Mucosa of descending colon (tissue), 3 donors: ENCODE results near the gene OVCH2. TPM values are rescaled to one million over a fixed set of nuclear protein-coding genes. Genes with fewer than 3 reads are reported as not detected.

ENCODE experiments used
- ATAC-seq: fragments of 200-7000 bp; cut with Tn5 transposase; one replicate; pipeline ENCODE4 v1.9.1; 2020; ENCODE audit warnings: mild to moderate bottlenecking, moderate library complexity
- DNase-seq, 3 donors: peaks; one replicate each; pipeline ENCODE4 v3.0.0-alpha.2; 2020
- H3K36me3 ChIP-seq: fragments of 200-600 bp; one replicate; pipeline ENCODE4 v1.8.0; 2021; ENCODE audit warnings: low read depth, mild to moderate bottlenecking
- H3K4me1 ChIP-seq: fragments of 200-600 bp; one replicate; pipeline ENCODE4 v1.8.0; 2021; ENCODE audit warnings: low read depth, mild to moderate bottlenecking
- H3K4me3 ChIP-seq: fragments of 200-600 bp; one replicate; pipeline ENCODE4 v1.8.0; 2021; ENCODE audit warnings: mild to moderate bottlenecking
- H3K9me3 ChIP-seq: fragments of 200-600 bp; one replicate; pipeline ENCODE4 v1.8.0; 2021; ENCODE audit warnings: mild to moderate bottlenecking
- CTCF ChIP-seq: fragments of 200-600 bp; IDR thresholded peaks from one replicate; pipeline ENCODE4 v1.8.0; 2022; ENCODE audit warnings: antibody characterized with exemption, mild to moderate bottlenecking
- intact Hi-C, 2 donors: fragments of 100-400 bp; cut with DNase I in 1 of 2; cut with micrococcal nuclease in 1 of 2; formaldehyde crosslinking; loops; one replicate each; pipeline versions ENCODE4 v1.11.0 to v1.11.1; 2022; cut with DNase I, micrococcal nuclease
- total RNA-seq, 3 donors: library from RNA; stranded (reverse); fragmentation: NEBNext Ultra II Directional in 2 of 3; extraction: Animal tissue kit (Norgen Biotek cat#: 25700) in 2 of 3; gene quantifications; one replicate each; pipeline versions ENCODE4 v1.2.1 to v1.2.4, GENCODE V29; 2021 to 2023
- donor health status: DM: no; HTN: no; CAD: no; lungs with moderate emphysema.
- donor health status: DM: no; HTN: no; CAD: no.
- donor health status: DM: no; HTN: yes; CAD: no.

Gene OVCH2
- total RNA-seq, 3 donors from 2014 or later, result not detected

- TF ChIP-seq CTCF, result no peak
- Histone ChIP-seq H3K4me1 (no peaks in the 10 kb centered on the region), H3K36me3 (peaks cover 4% of the 10 kb centered on the region), H3K9me3 (no peaks in the 10 kb centered on the region), H3K4me3 (no peak overlapping the region)
- DNase-seq (no peak), ATAC-seq (no peak)
- intact Hi-C loops, result no loop called here
Observed at GRCh38 chr11:7655253-7656217, 50.7 kb downstream of the OVCH2 start.

GRCh38 chr11:7654195-7654705 lies 52.0 kb downstream of the OVCH2 start:
- no peak for ATAC-seq
- no peak for TF ChIP-seq CTCF

GRCh38 chr11:7651700-7652099 lies 54.6 kb downstream of the OVCH2 start:
- Histone ChIP-seq H3K4me1 (no peaks in the 10 kb centered on the region), H3K36me3 (peaks cover 4% of the 10 kb centered on the region), H3K4me3 (no peak overlapping the region), H3K9me3 (no peaks in the 10 kb centered on the region)
- TF ChIP-seq CTCF, result no peak
- DNase-seq, result no peak
- no peak for ATAC-seq
- intact Hi-C loops, result no loop called here

More at GRCh38 chr11:7654195-7654705, 52.0 kb downstream of the OVCH2 start:
- Histone ChIP-seq H3K9me3 (no peaks in the 10 kb centered on the region), H3K4me3 (no peak overlapping the region), H3K36me3 (peaks cover 4% of the 10 kb centered on the region), H3K4me1 (no peaks in the 10 kb centered on the region)
- intact Hi-C loops, result no loop called here
- no peak for DNase-seq

- Histone ChIP-seq H3K4me1 (no peaks in the 10 kb centered on the region), H3K36me3 (peaks cover 4% of the 10 kb centered on the region), H3K9me3 (no peaks in the 10 kb centered on the region), H3K4me3 (no peak overlapping the region)
- no peak for ATAC-seq
- intact Hi-C loops, result no loop called here
- TF ChIP-seq CTCF, result no peak
- peak in 1 of 3 donors; percentile 27 for DNase-seq
Observed at GRCh38 chr11:7651140-7651551, 55.1 kb downstream of the OVCH2 start.

GRCh38 chr11:7648264-7648663 lies 58.0 kb downstream of the OVCH2 start:
- DNase-seq (peak in 1 of 3 donors; percentile 23), ATAC-seq (peak; percentile 46)
- intact Hi-C loops, result loop anchor here in 1 of 2 donors (10.0 kb wide), 1 partner anchor 83 kb away; no protein-coding TSS in a partner anchor
- H3K36me3 ChIP-seq, result no peaks in the 10 kb centered on the region
- no peak for TF ChIP-seq CTCF
- H3K4me1 ChIP-seq, result no peaks in the 10 kb centered on the region
- H3K9me3 ChIP-seq, result no peaks in the 10 kb centered on the region
- H3K4me3 ChIP-seq, result no peak overlapping the region
